Stimulated activated CD4-positive, alpha-beta T cell treated with anti-CD3 and anti-CD28 coated beads, Interleukin-4, amount 100 ng/mL, for 4 hours (primary cell): ENCODE results near the gene WBP4.
A peak's percentile ranks its signal among the peaks of the same experiment; 100 is the strongest.
"Not testable (repeated sequence)": the region's sequence is repeated elsewhere in the genome, so short reads cannot be mapped to it uniquely, and the experiment has no call there.

ENCODE experiments used
- DNase-seq, 2 experiments: peaks; one replicate each; pipeline ENCODE4 v3.0.0-alpha.2; 2020

WBP4 gene

GRCh38 chr13:41085961-41086585 is 24.8 kb downstream of the WBP4 start:
- no peak for DNase-seq

- DNase-seq, result not testable (repeated sequence)
Observed at GRCh38 chr13:41095681-41096080, 34.4 kb downstream of the WBP4 start.

- no peak for DNase-seq
Observed at GRCh38 chr13:41098761-41099160, 37.5 kb downstream of the WBP4 start.

GRCh38 chr13:41099986-41100385 is 38.7 kb downstream of the WBP4 start:
- no peak for DNase-seq

GRCh38 chr13:41107104-41107571 is 45.8 kb downstream of the WBP4 start:
- DNase-seq, result no peak

GRCh38 chr13:41107584-41108014 is 46.3 kb downstream of the WBP4 start:
- DNase-seq, result no peak

GRCh38 chr13:41111454-41111853 is 50.1 kb downstream of the WBP4 start:
- DNase-seq, result no peak

GRCh38 chr13:41117869-41118268 is 56.6 kb downstream of the WBP4 start:
- no peak for DNase-seq

GRCh38 chr13:41122838-41123237 is 61.5 kb downstream of the WBP4 start:
- no peak for DNase-seq

GRCh38 chr13:41127701-41128100 is 66.4 kb downstream of the WBP4 start:
- DNase-seq, result no peak

- DNase-seq, result no peak
Observed at GRCh38 chr13:41130356-41130755, 69.0 kb downstream of the WBP4 start.

GRCh38 chr13:41131189-41131588 is 69.9 kb downstream of the WBP4 start:
- DNase-seq, result not testable (repeated sequence)

- not testable (repeated sequence) for DNase-seq
Observed at GRCh38 chr13:41131660-41132511, 70.6 kb downstream of the WBP4 start.

GRCh38 chr13:41132512-41133152 is 71.3 kb downstream of the WBP4 start, which contains the start of gene KBTBD6:
Gene KBTBD6 (minus strand): TSS chr13:41132802. CDS start chr13:41132511, 291 bp downstream.
- peak; percentile 90 to 97 for DNase-seq
